ENCODE results near the gene ABHD12B. TPM values are rescaled to one million over a fixed set of nuclear protein-coding genes. Genes with fewer than 3 reads are reported as not detected.

The ABHD12B gene
- total RNA-seq, 1 experiment from 2014 or later: not detected

DNA sequence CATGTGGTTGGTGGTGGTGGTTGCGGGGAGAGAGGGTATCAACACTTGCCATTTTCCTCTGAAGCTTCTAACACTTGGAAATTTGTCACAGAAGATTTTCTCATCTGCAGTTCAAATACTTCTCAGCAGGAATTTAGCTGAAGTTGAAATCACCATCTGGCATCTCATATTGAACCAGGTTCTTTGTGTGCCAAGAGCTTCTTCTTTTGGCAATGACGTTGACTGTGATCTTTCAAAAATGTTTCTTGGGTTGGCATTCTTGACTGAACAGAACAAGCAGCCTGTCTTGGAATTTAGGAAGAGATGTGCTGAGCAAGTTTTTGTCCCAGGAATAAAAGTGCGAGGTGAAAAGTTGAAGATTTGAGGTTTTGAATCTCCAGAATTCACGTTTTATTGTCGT is 32.2 kb upstream of the ABHD12B start:
- Histone ChIP-seq H3K9me3 (ENCODE audit: control insufficient read depth, insufficient read depth, low read depth, low read length) (no peaks in the 10 kb centered on the region), H3K27ac (ENCODE audit: low read length) (no peak overlapping the region), H3K27me3 (ENCODE audit: control insufficient read depth, insufficient read depth, low read length) (no peaks in the 10 kb centered on the region), H3K4me3 (ENCODE audit: low read depth in 2 of 2, low read length in 2 of 2) (no peak overlapping the region), H3K36me3 (ENCODE audit: control insufficient read depth, insufficient read depth, low read length) (no peaks in the 10 kb centered on the region), H3K4me1 (ENCODE audit: control insufficient read depth, insufficient read depth, low read length) (no peaks in the 10 kb centered on the region)
- ChIA-PET CTCF (no interaction called here), POLR2A (no interaction called here)
- in situ Hi-C loops (cut with HindIII; ENCODE audit: low pct_unique_long_range_greater_than_20kb, low sequenced_read_pairs) (no loop called here), intact Hi-C loops (cut with micrococcal nuclease; ENCODE audit: unreplicated experiment) (no loop called here)
- no peak for TF ChIP-seq SIN3A (IDR thresholded peaks at IDR 0.05; ENCODE audit: borderline replicate concordance, insufficient read depth, low read depth, low read length)
- no peak for TF ChIP-seq TCF7L2 (IDR thresholded peaks at IDR 0.05; ENCODE audit: low read depth, low read length)
- no peak for TF ChIP-seq POLR2AphosphoS5 (IDR thresholded peaks at IDR 0.05; ENCODE audit: low read depth, low read length)
- no peak for TF ChIP-seq REST (IDR thresholded peaks at IDR 0.05; ENCODE audit: insufficient read depth in 1 of 2, low read depth in 2 of 2, low read length in 1 of 2)
- TF ChIP-seq CTCF (IDR thresholded peaks at IDR 0.05): no peak
- BruUV-seq (replicated peaks): no TSS peak
- DNase-seq (ENCODE audit: low read depth, low spot score) (no peak), ATAC-seq (no peak)

GRCh38 chr14:50844391-50844790 is 27.5 kb upstream of the ABHD12B start:
- DNase-seq (ENCODE audit: low read depth, low spot score) (no peak), ATAC-seq (no peak)
- H3K9me3 ChIP-seq (ENCODE audit: control insufficient read depth, insufficient read depth, low read depth, low read length): no peaks in the 10 kb centered on the region
- no TSS peak for BruUV-seq (replicated peaks)
- no peaks in the 10 kb centered on the region for H3K4me1 ChIP-seq (ENCODE audit: control insufficient read depth, insufficient read depth, low read length)
- no peak overlapping the region for H3K27ac ChIP-seq (ENCODE audit: low read length)
- TF ChIP-seq SIN3A (IDR thresholded peaks at IDR 0.05; ENCODE audit: borderline replicate concordance, insufficient read depth, low read depth, low read length) (no peak), TCF7L2 (IDR thresholded peaks at IDR 0.05; ENCODE audit: low read depth, low read length) (no peak)
- no peaks in the 10 kb centered on the region for H3K36me3 ChIP-seq (ENCODE audit: control insufficient read depth, insufficient read depth, low read length)
- CTCF ChIA-PET: interaction anchor here (1.0 kb wide), 1 partner anchor 16 kb away, joined by 3 read pairs; no protein-coding TSS in a partner anchor
- no peaks in the 10 kb centered on the region for H3K27me3 ChIP-seq (ENCODE audit: control insufficient read depth, insufficient read depth, low read length)
- POLR2A ChIA-PET: no interaction called here
- no peak overlapping the region for H3K4me3 ChIP-seq (ENCODE audit: low read depth in 2 of 2, low read length in 2 of 2)
- in situ Hi-C loops (cut with HindIII; ENCODE audit: low pct_unique_long_range_greater_than_20kb, low sequenced_read_pairs) (no loop called here), intact Hi-C loops (cut with micrococcal nuclease; ENCODE audit: unreplicated experiment) (no loop called here)

DNA sequence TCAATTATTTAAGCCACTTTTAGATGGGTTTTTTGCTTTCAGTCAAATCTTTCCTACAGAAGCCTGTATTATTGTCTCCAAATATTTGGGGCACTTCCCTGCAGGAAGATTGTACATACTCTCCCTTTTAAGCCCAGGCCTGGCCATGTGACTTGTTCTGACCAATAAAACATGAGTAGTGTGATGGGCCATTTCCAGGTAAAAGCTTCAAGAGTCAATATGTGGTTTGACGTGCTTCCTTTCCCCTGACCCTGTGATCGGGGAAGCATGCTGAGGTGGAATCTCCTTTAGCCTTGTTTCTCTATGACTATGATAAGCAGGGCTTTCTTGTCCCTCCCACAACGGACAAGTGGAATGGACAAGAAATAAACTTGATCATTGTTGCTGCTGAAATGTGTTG is 26.7 kb upstream of the ABHD12B start:
- Histone ChIP-seq H3K4me1 (ENCODE audit: control insufficient read depth, insufficient read depth, low read length) (no peaks in the 10 kb centered on the region), H3K27me3 (ENCODE audit: control insufficient read depth, insufficient read depth, low read length) (no peaks in the 10 kb centered on the region), H3K36me3 (ENCODE audit: control insufficient read depth, insufficient read depth, low read length) (no peaks in the 10 kb centered on the region), H3K9me3 (ENCODE audit: control insufficient read depth, insufficient read depth, low read depth, low read length) (no peaks in the 10 kb centered on the region), H3K4me3 (ENCODE audit: low read depth in 2 of 2, low read length in 2 of 2) (no peak overlapping the region), H3K27ac (ENCODE audit: low read length) (no peak overlapping the region)
- BruUV-seq (replicated peaks): no TSS peak
- DNase-seq (ENCODE audit: low read depth, low spot score) (no peak), ATAC-seq (no peak)
- CTCF ChIA-PET: no interaction called here
- POLR2A ChIA-PET: no interaction called here
- in situ Hi-C loops (cut with HindIII; ENCODE audit: low pct_unique_long_range_greater_than_20kb, low sequenced_read_pairs) (no loop called here), intact Hi-C loops (cut with micrococcal nuclease; ENCODE audit: unreplicated experiment) (no loop called here)
- no peak for TF ChIP-seq REST (IDR thresholded peaks at IDR 0.05; ENCODE audit: insufficient read depth in 1 of 2, low read depth in 2 of 2, low read length in 1 of 2)
- no peak for TF ChIP-seq CTCF (IDR thresholded peaks at IDR 0.05)
- no peak for TF ChIP-seq POLR2AphosphoS5 (IDR thresholded peaks at IDR 0.05; ENCODE audit: low read depth, low read length)
- TF ChIP-seq SIN3A (IDR thresholded peaks at IDR 0.05; ENCODE audit: borderline replicate concordance, insufficient read depth, low read depth, low read length): no peak
- no peak for TF ChIP-seq TCF7L2 (IDR thresholded peaks at IDR 0.05; ENCODE audit: low read depth, low read length)

Measured in Panc1 (cell line).